ENCODE measurements around the gene FKBP11.
"Not testable (repeated sequence)": the region's sequence is repeated elsewhere in the genome, so short reads cannot be mapped to it uniquely, and the experiment has no call there.

Gene FKBP11

DNA sequence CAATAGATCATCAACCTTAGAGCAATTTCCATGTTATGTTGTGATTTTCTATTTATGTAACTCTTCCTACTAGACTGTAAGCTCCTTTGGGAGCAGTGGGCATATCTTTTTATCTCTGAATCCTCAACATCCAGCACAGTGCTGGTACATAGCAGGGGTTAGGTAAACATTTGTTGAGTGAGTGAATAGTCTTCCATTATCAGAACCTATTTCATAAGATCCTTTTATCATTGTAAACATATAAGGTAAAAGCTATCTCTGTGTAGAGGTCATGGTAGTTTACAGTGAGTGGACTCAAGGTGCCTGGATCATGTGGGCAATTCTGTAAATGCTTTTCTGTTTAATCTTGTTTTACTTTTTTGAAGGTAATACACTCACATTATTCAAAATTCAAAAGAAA is 15.1 kb downstream of the FKBP11 start:
- no peak for DNase-seq (ENCODE audit: low read depth in 2 of 2)

DNA sequence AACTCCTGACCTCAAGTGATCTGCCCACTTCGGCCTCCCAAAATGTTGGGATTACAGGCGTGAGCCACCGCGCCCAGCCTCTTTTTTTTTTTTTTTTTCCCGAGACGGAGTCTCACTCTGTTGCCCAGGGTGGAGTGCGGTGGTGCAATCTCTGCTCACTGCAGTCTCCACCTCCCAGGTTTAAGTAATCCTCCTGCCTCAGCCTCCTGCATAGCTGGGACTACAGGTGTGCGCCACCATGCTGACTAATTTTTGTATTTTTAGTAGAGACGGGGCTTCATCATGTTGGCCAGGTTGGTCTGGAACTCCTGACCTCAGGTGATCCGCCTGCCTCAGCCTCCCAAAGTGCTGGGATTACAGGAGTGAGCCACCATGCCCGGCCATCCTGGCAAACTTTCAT is 15.6 kb downstream of the FKBP11 start:
- DNase-seq (ENCODE audit: low read depth in 2 of 2): not testable (repeated sequence)

DNA sequence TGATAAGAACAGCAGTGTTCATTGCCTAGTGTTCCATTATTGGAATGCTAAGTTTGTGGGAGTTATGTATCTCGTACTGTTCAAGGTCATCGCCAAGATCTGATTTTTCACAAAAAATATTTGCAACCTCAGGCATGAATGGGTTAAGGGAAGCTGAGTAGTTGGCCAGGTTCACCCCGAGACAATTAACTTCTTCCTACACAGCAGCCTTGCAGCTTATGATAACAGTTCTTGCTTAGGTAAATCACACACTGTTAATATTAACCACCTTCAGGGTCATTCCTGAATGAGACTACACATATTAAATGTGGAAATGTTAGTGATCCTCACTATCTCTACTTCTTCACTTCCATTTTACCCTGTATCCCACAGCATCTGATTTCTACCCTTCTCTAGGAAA is 18.0 kb downstream of the FKBP11 start:
- DNase-seq (ENCODE audit: low read depth in 2 of 2): no peak

DNA sequence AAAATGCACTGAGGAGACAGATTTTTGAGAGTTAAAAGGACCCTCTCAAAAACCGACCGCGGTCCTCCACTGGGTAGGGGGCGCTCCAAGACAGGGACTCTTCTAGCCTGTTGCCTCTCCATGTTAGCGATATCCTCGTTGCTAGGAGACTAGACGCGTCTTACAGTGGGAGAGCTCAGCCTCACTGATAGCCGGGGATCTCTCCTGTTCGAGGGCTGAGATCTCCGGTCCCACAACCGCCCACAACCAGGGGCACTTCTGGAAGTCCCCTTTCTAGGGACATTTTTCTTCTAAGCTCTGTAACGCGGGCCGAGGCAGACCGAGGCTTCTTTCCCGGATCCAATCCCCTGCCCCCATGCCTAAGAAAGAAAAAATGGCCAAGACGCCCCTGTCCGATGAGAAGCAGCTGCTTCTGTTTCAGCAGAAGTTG is 21.3 kb downstream of the FKBP11 start:
- peak; percentile 65 to 72 for DNase-seq (ENCODE audit: low read depth in 2 of 2)

DNA sequence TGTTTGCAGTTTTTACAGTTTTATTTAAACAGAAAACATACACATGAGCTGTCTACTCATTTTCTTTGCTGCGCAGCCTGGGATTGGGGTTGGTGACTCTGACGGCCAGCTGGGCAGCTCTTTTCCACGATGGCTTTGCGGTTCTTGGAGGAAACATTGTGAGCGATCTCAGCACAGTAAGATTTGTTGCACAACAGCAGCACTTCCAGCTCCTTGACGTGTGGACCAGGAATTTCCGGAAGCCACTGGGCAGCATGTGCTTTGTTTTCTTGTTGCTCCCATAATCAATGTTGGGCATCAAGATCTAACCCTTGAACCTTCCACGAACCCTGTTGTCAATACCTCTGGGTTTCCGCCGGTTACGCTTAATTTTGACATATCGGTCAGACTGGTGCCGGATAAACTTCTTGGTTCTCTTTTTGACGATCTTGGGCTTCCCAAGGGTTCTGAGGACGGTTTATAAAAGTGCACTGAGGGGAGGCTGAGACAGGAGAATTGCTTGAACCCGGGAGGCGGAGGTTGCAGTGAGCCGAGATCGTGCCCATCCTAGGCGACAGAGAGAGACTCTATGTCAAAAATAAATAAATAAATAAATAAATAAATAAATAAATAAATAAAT is 21.8 kb downstream of the FKBP11 start:
- no peak for DNase-seq (ENCODE audit: low read depth in 2 of 2)

DNA sequence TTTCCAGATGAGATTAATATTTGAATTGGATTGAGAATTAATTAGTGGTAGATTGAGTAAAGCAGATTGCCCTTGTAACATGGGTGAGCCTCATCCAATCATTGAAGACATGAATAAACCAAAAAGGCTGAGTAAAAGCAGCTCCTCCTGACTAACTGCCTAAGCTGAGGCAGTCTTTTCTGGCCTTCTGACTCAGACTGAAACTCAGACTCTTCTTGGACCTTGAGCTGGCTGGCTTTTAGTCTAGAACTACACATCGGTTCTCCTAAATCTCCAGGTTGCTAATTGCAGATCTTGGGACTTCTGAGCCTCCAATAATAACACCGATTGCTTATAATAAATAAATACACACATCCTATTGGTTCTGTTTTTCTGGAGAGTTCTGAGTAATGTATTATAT is 24.0 kb downstream of the FKBP11 start:
- no peak for DNase-seq (ENCODE audit: low read depth in 2 of 2)

DNA sequence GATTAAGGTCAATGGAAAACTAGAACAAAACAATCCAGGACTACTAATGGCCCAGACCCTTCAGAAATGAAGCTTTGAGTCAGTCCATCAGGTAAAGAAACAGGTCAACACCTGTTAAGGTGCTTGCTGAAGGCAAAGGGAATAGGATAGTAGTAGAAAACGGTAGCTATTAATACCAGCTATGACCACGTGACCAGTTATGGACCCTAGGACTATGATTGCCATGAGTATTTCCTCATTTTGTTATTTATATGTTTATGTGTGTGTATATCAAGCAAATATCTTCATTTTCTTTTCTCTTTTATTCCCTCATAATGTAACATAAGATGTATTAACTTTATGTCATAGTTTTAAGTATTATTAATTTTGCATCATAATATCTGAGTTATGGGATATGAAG is 25.6 kb downstream of the FKBP11 start:
- no peak for DNase-seq (ENCODE audit: low read depth in 2 of 2)

DNA sequence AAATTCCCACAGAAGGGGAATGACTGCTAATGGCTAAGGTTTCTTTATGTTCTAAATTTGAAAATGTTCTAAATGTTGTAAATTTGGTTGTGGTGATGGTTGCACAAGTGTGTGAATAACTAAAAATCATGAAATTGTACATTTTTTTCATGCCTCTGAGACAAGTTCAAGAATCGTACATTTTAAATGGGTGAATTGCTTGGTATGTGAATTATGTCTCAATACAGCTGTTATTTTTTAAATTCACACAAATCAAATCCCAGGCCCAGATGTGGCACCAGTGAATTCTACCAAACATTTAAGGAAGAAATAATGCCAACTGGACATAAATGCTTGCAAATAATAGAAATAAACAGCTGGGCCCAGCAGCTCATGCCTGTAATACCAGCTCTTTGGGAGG is 31.0 kb downstream of the FKBP11 start:
- DNase-seq (ENCODE audit: low read depth in 2 of 2): no peak

DNA sequence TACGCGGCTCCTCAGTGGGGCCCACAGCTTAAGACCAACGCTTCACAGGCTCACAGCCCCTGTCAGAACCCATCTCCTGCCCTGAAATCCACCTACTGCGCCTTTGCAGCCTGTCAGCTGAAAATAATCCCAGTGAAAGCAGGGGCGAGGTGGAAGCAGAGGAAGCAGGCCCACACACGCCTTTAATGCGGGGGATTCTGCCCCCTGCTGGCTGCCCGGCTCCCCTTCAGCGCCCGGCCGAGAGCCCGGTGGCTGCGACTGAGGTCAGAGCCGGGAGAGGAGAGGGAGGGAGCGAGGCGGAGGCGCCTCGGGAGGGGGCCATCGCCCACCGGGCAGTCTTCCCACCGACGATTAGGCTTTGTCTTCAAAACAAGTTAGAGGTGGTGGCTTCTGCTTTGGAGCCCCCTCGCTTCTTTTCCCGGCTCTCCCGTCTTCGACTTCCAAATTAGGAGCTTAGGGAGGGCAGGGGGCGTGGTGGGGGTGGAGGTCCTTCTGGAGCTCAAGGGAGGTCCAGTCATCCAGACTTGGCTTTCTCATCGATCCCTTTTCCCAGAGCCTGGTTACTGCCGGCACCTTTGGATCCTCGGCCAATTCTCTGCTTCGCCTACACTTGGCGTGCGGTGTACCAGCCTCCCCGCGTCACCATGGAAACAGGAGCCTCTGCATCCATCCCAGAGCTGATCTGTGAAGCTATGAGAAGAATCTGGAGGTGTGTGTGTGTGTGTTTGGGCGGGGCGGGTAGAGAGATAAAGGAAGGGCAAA is 34.5 kb downstream of the FKBP11 start:
- peak; percentile 33 to 58 for DNase-seq (ENCODE audit: low read depth in 2 of 2)

DNA sequence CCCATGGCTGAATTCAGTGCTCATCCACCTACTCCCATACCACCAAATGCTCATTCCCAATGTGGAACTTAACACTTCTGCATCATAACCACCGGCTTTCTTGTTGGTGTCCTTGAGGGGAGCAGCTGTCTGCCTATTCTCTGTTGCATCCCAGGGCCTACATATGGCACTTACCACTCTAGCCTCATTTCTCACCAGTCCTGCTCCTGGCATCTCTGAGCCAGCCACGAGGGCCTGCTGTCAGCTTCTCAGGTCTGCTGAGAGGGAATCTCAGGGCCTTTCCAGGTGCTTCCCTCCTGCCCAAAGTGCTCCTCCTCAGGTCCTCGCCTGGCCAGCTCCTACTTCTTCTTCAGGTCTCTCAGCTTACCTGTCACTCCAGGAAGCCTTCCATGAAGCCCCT is 35.6 kb downstream of the FKBP11 start:
- DNase-seq (ENCODE audit: low read depth in 2 of 2): no peak

DNA sequence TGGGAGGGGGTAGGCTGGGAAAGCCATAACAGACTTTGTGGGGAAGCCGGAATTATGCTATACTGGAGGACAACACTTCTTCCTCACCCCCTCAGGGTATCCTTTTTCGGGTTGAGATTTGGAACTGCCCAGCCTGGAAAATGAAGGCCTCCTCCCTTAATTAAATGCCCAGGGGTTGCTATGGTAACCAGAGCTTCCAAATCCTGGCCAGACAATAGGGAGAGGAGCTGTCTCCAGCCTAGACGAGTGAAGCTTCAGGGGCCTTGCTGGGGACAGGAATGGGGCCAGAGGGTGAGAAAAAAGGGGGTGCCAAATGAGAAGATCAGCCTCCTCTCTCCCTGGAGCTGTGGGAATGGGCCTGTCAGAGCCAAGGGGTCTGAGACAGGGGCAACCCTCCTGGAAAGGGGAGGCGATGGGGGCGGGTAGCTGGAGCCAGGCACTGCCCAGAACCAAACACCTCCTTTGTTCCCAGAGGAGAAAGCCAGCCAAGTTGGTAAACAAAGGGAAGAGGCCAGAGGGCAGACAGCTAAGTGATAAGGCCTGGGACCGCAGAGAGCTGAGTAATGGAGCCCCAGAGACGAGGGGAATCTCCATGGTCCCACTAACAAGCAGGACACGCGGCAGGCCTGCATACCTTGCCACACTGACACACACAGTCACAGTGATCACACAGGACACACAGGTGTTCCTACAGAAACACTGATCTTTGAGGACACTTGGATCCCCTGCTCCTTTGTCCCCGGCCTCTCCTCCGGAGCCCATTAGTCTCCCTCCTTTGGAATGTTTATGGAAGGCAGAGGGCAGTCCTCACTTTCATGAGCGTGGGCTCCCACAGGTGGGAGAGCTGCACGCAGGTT is 41.8 kb downstream of the FKBP11 start:
- DNase-seq (ENCODE audit: low read depth in 2 of 2): no peak

DNA sequence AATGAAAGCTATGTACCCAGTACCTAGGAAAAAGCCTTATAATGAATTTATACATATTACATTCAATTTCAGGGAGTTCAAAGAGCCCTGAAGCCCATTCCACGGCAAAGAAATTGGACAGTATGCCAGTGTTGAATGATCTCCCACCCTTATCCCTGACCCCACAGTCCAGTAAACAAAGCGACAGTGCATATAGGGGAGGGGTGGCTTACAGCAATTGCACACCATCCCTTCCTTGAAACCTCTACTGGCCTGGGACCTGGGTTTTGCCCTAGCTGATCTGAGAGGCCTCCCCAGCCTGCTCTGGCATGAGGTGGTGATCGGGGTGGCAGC is 42.4 kb downstream of the FKBP11 start:
- no peak for DNase-seq (ENCODE audit: low read depth in 2 of 2)

DNA sequence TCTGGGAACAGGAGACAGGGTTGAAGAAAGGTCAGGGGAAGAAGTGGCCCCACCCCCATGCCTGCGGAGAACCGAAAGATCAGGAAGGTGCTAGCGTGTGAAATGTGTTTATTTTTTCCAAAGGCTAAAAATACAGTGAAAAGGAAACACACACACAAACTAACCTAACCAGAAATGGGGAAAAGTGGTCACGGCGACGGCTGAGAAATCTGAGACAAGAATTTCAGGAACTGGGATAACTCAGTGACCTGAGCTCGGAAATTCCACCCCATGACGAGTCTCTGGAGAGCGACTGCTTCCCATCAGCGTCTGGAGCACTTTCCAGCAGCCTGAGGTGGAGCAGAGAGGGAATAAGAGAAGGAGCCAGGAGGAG is 43.0 kb downstream of the FKBP11 start:
- DNase-seq (ENCODE audit: low read depth in 2 of 2): no peak

DNA sequence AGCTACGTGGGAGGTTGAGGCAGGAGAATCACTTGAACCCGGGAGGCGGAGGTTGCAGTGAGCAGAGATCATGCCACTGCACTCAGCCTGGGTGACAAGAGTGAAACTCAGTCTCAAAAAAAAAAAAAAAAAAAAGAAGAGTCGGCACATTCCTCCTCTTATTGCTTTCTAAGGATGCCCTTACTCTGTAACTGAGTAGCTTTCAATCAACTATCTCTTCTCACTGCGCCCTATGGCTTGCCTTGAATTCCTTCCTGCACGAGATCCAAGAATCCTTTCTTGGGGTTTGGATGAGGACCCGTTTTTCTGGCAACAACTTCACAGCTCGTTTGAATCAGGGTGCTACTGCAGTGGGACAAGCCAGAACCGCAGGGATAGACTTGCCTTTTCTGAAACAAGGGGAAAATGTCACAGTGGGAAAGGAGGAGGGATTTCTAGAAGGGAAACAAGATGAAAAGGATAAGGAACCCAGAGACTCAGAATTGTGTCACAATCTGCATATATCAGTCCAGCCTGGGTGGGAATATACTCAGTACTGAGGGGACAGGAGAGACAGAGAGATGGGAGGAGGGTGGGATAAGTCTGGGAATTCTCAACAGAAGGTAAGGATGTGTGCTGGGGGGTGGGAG is 43.5 kb downstream of the FKBP11 start:
- no peak for DNase-seq (ENCODE audit: low read depth in 2 of 2)

DNA sequence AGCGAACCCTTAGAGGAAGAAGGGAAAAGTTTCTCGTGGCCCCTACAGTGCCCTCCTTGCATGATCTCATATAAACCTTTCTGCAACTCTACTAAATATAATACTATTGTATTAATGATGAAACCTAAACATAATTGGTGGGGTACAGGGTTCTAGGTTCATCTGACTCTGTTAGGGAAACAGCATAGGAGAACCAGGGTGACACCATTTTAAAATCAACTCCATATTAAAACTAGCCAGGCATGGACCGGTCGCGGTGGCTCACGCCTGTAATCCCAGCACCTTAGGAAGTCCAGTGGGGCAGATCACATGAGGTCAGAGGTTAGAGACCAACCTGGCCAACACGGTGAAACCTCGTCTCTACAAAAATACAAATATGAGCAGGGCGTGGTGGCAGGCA is 44.6 kb downstream of the FKBP11 start:
- no peak for DNase-seq (ENCODE audit: low read depth in 2 of 2)

DNA sequence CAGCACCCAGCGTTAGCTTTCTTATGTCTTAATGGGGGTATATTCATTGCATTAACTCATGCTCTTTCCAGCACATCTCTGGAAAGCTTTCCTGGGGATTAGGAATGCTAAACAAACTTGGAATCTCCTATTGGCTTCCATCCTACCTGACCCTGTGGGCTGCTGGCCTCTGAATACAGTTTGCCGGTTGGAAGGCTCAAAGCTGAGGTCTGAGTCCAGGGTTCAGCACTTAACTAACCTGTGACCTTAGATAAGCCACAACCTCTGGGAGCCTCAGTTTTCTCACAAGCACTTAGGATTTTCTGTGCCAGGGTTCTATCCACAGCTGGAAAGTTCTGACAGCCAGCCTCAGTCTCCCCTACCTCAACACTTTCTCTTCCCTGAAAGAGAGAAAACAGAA is 46.7 kb downstream of the FKBP11 start:
- DNase-seq (ENCODE audit: low read depth in 2 of 2): no peak

DNA sequence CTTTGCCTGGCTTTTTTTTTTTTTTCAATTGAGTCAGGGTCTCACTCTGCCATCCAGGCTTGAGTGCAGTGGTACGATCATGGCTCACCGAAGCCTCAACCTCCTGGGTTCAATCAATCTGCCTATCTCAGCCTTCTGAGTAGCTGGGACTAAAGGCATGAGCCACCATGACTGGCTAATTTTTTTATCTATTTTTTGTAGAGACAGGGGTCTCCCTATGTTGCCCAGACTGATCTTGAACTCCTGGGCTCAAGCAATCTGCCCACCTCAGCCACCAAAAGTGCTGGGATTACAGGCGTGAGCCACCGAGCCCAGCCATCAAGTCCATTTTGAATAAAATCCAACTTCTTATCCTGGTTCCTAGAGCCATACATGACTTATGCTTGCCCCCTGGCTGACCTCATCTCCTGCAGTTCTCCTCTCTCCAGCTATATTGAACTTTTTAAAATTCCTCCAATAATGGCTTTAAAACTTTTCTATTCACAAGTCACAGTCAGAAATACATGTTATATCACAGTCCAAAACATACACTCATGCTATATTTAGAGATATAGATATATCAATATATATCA is 49.3 kb downstream of the FKBP11 start:
- DNase-seq (ENCODE audit: low read depth in 2 of 2): no peak

DNA sequence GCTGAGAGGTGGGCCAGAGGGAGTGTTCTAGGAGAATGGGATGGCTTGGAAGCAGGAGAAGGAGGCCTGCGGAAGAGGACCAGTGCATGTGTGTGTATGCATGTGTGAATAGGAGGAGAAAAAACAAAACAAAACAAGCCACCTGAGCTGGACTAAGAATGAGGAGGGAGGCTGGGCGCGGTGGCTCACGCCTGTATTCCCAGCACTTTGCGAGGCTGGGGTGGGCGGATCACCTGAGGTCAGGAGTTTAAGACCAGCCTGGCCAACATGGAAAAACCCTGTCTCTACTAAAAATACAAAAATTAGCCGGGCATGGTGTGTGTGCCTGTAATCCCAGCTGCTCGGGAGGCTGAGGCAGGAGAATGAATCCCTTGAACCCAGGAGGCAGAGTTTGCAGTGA is 51.8 kb downstream of the FKBP11 start:
- DNase-seq (ENCODE audit: low read depth in 2 of 2): not testable (repeated sequence)

DNA sequence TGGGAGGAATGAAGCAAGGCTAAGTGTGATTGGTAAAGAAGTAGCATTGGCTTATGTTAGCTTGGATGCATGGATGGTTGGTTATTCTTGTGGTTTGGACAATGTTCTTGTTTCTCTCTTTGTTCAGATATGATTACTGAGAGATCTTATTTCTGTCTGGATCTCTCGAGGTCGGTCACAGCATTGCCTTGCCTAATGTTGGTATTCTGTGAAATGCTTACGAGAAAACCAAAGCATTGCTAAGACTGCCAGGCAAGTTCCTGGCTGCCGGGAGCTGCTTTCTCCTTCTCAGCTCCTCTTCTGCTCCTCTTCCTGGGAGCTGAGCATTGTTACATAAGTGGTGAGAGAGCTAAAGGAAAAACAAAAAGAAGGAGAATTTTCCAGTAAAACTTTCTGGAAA is 52.2 kb downstream of the FKBP11 start:
- no peak for DNase-seq (ENCODE audit: low read depth in 2 of 2)
